ENCODE data around the gene ZNF776.

DNA sequence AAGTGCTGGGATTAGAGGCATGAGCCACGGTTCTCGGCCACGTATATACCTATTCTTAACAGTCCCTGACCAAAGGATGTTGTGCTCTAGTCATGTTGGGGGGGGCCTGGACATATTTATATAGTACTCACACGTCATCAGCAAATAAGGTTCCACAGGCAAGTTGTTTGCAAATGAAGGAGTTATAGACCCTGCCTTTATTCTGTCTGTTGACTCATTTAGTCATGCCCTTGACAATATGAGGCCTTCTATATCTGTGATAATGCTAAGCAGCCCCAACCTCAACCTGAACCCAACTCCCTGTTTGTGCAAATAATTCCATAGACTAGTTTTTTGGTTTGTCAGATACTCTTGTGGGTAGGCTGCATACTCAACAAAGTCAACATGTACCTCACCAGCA, 31.7 kb downstream of the ZNF776 start:
- TF ChIP-seq CTCF (IDR thresholded peaks at IDR 0.05) (no peak), POLR2A (IDR thresholded peaks at IDR 0.05) (no peak)

Measured in upper lobe of left lung (tissue), 4 donors.